Endothelial cell of umbilical vein (primary cell): ENCODE results near the gene LRRC28. TPM values are rescaled to one million over a fixed set of nuclear protein-coding genes. Genes with fewer than 3 reads are reported as not detected.
A peak's percentile ranks its signal among the peaks of the same experiment; 100 is the strongest.

Source experiments
- BruUV-seq: library from RNA; stranded (reverse); fragments of 400-500 nt; replicated peaks from 2 replicates; lab custom pipeline; 2021; lab: Mats Ljungman, UMichigan
- CTCF ChIA-PET: fragments of 300-600, 350-600 bp; sonication (Branson Sonifier 250); formaldehyde crosslinking; loops from one replicate; lab custom pipeline; 2021; ENCODE audit warnings: antibody characterized with exemption, inconsistent platforms; lab: Charles Lee
- POLR2A ChIA-PET: fragments of 300-600, 350-600 bp; sonication (Branson Sonifier 250); formaldehyde crosslinking; loops from one replicate; lab custom pipeline; 2021; ENCODE audit warnings: antibody characterized with exemption, inconsistent platforms; lab: Charles Lee
- DNase-seq: peaks from one replicate; pipeline ENCODE4 v3.0.0-alpha.2; 2011; ENCODE audit warnings: low read depth, low spot score
- FAIRE-seq: peaks from 2 replicates; lab custom pipeline; 2011; peaks lifted over from hg19 to GRCh38; lab: Jason Lieb, UNC
- H2AFZ ChIP-seq: 2 replicates; pipeline ENCODE4 v1.6.0; 2012; ENCODE audit warnings: low read depth, low read length, control low read depth, inconsistent platforms
- H3K27ac ChIP-seq: 2 replicates; pipeline ENCODE4 v1.5.1; 2011; ENCODE audit warnings: low read depth, mild to moderate bottlenecking, control low read depth, low read length, moderate library complexity; ENCODE audit not compliant: insufficient read depth
- H3K27me3 ChIP-seq, 2 experiments: 2 replicates each; pipeline versions ENCODE4 v1.6.0 to v1.6.1; 2011; ENCODE audit warnings: low read length in 2 of 2, mixed read lengths in 1 of 2; ENCODE audit not compliant: control insufficient read depth in 2 of 2, insufficient read depth in 2 of 2
- H3K36me3 ChIP-seq, 2 experiments: 2 replicates in 1 of 2; 3 replicates in 1 of 2; pipeline ENCODE4 v1.5.1; 2011; ENCODE audit warnings: low read length in 2 of 2, mild to moderate bottlenecking in 1 of 2, moderate library complexity in 1 of 2; ENCODE audit not compliant: control insufficient read depth in 2 of 2, insufficient read depth in 2 of 2; ENCODE audit errors: extremely low read depth in 1 of 2
- H3K4me1 ChIP-seq: 3 replicates; pipeline ENCODE4 v1.5.1; 2011; ENCODE audit warnings: mild to moderate bottlenecking, low read length; ENCODE audit not compliant: control insufficient read depth, insufficient read depth; ENCODE audit errors: extremely low read depth
- H3K4me2 ChIP-seq: 2 replicates; pipeline ENCODE4 v1.6.1; 2011; ENCODE audit warnings: low read length, control low read depth, mixed read lengths; ENCODE audit not compliant: insufficient read depth
- H3K4me3 ChIP-seq, 3 experiments: fragments of 200-600 bp in 1 of 3; sonication (generic), shearing (Covaris generic) in 1 of 3; replicated peaks in 1 of 3; 2 replicates each; pipeline ENCODE4 v1.5.1; 2011 to 2016; ENCODE audit warnings: control low read depth in 3 of 3, low read length in 3 of 3, mild to moderate bottlenecking in 2 of 3, inconsistent platforms in 1 of 3, low read depth in 1 of 3, moderate library complexity in 1 of 3; ENCODE audit not compliant: insufficient read depth in 1 of 3
- H3K79me2 ChIP-seq: 2 replicates; pipeline ENCODE4 v1.6.0; 2012; ENCODE audit warnings: low read length, inconsistent platforms; ENCODE audit not compliant: control insufficient read depth, insufficient read depth
- H3K9ac ChIP-seq: replicated peaks from 2 replicates; pipeline ENCODE3; 2011; ENCODE audit warnings: low read length, control low read depth; ENCODE audit not compliant: insufficient read depth; ENCODE audit errors: extremely low read depth
- H3K9me1 ChIP-seq: replicated peaks from 3 replicates; pipeline ENCODE4 v1.6.0; 2011; ENCODE audit warnings: mild to moderate bottlenecking, low read length; ENCODE audit not compliant: control insufficient read depth, insufficient read depth; ENCODE audit errors: extremely low read depth
- H3K9me3 ChIP-seq: replicated peaks from 2 replicates; pipeline ENCODE4 v1.5.1; 2012; ENCODE audit warnings: low read length, inconsistent platforms; ENCODE audit not compliant: control insufficient read depth, insufficient read depth
- H4K20me1 ChIP-seq: replicated peaks from 2 replicates; pipeline ENCODE3; 2011; ENCODE audit warnings: mild to moderate bottlenecking, low read length; ENCODE audit not compliant: control insufficient read depth, insufficient read depth; ENCODE audit errors: extremely low read depth
- CTCF ChIP-seq, 2 donors: IDR thresholded peaks; 1 replicate in 1 of 2; 2 replicates in 1 of 2; pipeline ENCODE4 v1.5.1; 2011; ENCODE audit warnings: low read length in 2 of 2, mild to moderate bottlenecking in 2 of 2, moderate library complexity in 2 of 2, control low read depth in 1 of 2, inconsistent platforms in 1 of 2, low read depth in 1 of 2; ENCODE audit not compliant: insufficient read depth in 1 of 2; ENCODE audit errors: extremely low read depth in 1 of 2
- EZH2 ChIP-seq: IDR thresholded peaks from 2 replicates; pipeline ENCODE4 v1.6.1; 2012; ENCODE audit warnings: borderline replicate concordance, low read depth, mild to moderate bottlenecking, moderate library complexity, low read length, inconsistent platforms; ENCODE audit not compliant: severe bottlenecking
- FOS ChIP-seq: IDR thresholded peaks from 2 replicates; pipeline ENCODE4 v1.6.1; 2011; ENCODE audit warnings: mild to moderate bottlenecking, low read length, moderate library complexity, borderline replicate concordance; ENCODE audit not compliant: insufficient read depth
- GATA2 ChIP-seq: IDR thresholded peaks from 2 replicates; pipeline ENCODE4 v1.7.0; 2011; ENCODE audit warnings: low read depth, mild to moderate bottlenecking, moderate library complexity, mixed read lengths, low read length; ENCODE audit not compliant: insufficient read length, insufficient read depth
- JUN ChIP-seq: IDR thresholded peaks from 2 replicates; pipeline ENCODE4 v1.6.1; 2011; ENCODE audit warnings: borderline replicate concordance, low read depth; ENCODE audit not compliant: insufficient read length, insufficient read depth
- MYC ChIP-seq: IDR thresholded peaks from one replicate; pipeline ENCODE4 v1.6.1; 2011; ENCODE audit warnings: mild to moderate bottlenecking, low read depth, low read length
- POLR2A ChIP-seq: IDR thresholded peaks from 2 replicates; pipeline ENCODE4 v1.6.1; 2012; ENCODE audit warnings: low read depth, mild to moderate bottlenecking, control low read depth, low read length
- POLR2AphosphoS5 ChIP-seq: IDR thresholded peaks from 2 replicates; pipeline ENCODE4 v1.6.1; 2012; ENCODE audit warnings: low read depth, mild to moderate bottlenecking, control low read depth, low read length, moderate library complexity; ENCODE audit not compliant: insufficient read depth
- dilution Hi-C: fragments of 300-500 bp; cut with MboI; formaldehyde crosslinking; loops from one replicate; pipeline ENCODE4 v1.15.0; 2019; ENCODE audit warnings: low sequenced_read_pairs; ENCODE audit not compliant: extremely low pct_ligation_motif_present
- intact Hi-C: fragments of 100-400 bp; cut with micrococcal nuclease; formaldehyde crosslinking; loops from one replicate; pipeline ENCODE4 v1.10.0; 2022
- polyA plus RNA-seq, 4 experiments: library from polyadenylated mRNA; depleted of rRNA in 3 of 4; stranded (reverse) in 3 of 4; unstranded in 1 of 4; fragments of >200 nt; gene quantifications; 2 replicates each; pipeline versions ENCODE4 v1.2.1 to v1.2.3, GENCODE V29; 2011 to 2012; ENCODE audit warnings: missing spikeins in 1 of 4
- total RNA-seq: library from RNA; stranded (reverse); gene quantifications from 2 replicates; pipeline ENCODE4 v1.2.3, GENCODE V29; 2021
- TF ChIP-seq, protein P1 (sequence below): IDR thresholded peaks from 2 replicates; pipeline ENCODE4 v1.6.1; 2011; ENCODE audit not compliant: insufficient read depth, insufficient read length

The LRRC28 gene
- total and polyA plus RNA-seq, 2 donors (not counting 3 experiments of a cell fraction or from before 2014, with no cell fraction given) = 19.6 to 26.7 TPM

DNA sequence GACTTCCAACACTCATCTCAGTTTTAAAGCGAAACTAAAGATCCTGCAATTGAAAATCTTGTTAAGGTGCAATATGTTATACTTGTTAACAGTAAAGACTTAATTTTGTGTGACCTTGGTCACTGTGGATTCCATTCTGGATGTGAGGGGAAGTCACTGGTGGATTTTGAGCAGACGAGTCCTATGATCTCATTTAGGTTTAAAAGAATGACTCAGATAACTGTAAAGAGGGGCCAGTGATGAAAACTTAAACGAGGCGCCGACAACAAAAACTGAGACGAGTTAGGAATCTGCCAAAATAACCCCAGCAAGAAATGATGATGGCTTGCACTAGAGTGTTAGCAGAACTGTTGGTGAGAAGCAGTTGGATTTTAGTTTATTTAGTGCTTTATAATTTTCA, 56.5 kb downstream of the LRRC28 start:
- ChIA-PET POLR2A (no interaction called here), CTCF (no interaction called here)
- dilution Hi-C loops = no loop called here
- Histone ChIP-seq H3K4me1 (peaks cover 6% of the 10 kb centered on the region), H3K36me3 (no peaks in the 10 kb centered on the region), H3K27ac (no peak overlapping the region), H3K27me3 (no peaks in the 10 kb centered on the region), H3K9me1 (no peaks in the 10 kb centered on the region), H3K9me3 (no peaks in the 10 kb centered on the region), H3K4me2 (no peak overlapping the region), H2AFZ (no peak overlapping the region), H3K4me3 (no peak overlapping the region), H3K9ac (no peak overlapping the region), H3K79me2 (no peaks in the 10 kb centered on the region), H4K20me1 (no peaks in the 10 kb centered on the region)
- no peak for DNase-seq
- intact Hi-C loops = no loop called here
- no peak for TF ChIP-seq MYC
- no peak for TF ChIP-seq CTCF (IDR thresholded peaks at IDR 0.05; ENCODE audit: extremely low read depth in 1 of 2, insufficient read depth in 1 of 2, low read depth in 1 of 2, low read length in 2 of 2)
- no peak for TF ChIP-seq POLR2AphosphoS5
- no peak for TF ChIP-seq FOS
- TF ChIP-seq POLR2A = no peak
- no peak for TF ChIP-seq JUN
- no peak for TF ChIP-seq EZH2
- TF ChIP-seq, protein P1, sequence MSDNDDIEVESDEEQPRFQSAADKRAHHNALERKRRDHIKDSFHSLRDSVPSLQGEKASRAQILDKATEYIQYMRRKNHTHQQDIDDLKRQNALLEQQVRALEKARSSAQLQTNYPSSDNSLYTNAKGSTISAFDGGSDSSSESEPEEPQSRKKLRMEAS = no peak
- TF ChIP-seq GATA2 = no peak
- no TSS peak for BruUV-seq
- FAIRE-seq = peak; percentile 28
